HG03097 (cell line): ENCODE results near the gene ZNF184.

Experiments
- ATAC-seq: cut with Tn5 transposase; IDR thresholded peaks from one replicate; pipeline ENCODE4 v1.9.1; 2021; ENCODE audit not compliant: unreplicated experiment, low FRiP score

Gene ZNF184

DNA sequence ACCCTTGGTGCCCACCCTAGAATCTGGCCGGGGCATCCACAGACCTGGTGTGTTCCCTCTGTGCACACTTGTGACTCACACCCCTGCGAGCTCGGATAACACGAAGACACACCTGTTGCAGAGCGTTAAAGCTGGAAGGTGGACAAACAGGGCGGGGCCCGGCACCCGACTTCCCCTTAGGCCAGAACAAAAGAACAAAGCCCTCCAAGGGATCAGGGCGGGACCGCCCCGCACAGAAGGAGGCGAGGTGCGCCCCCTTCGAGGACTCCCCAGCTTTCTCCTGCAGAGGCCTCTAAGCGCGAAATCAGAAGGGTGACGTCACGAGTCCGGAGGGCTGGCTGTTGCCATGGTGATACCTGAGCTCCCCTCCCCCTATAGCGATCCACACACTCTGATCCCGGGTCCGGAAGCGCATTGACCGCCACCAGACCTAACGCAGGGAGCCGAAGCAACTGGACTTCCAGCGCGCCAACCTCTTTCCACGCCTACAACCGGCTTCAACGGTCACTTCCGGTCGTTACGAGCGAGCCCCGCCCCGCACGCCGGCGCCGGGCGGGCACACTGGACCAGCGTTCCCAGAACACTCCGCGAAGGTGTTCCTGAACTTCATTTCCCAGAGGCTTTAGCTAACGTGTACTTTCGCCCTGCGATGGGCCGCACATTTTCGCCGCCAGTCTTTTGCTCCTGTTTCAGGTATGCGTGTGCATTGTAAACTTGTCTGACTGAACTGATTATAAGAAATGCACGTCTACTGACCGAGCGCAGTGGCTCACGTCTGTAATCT lies at the start of gene ZNF184:
Gene ZNF184, minus strand, starts transcription at position 489 of the 784 bp plus-strand sequence. CDS start 811 bp downstream, outside the sequence.
- peak; percentile 84 for ATAC-seq

DNA sequence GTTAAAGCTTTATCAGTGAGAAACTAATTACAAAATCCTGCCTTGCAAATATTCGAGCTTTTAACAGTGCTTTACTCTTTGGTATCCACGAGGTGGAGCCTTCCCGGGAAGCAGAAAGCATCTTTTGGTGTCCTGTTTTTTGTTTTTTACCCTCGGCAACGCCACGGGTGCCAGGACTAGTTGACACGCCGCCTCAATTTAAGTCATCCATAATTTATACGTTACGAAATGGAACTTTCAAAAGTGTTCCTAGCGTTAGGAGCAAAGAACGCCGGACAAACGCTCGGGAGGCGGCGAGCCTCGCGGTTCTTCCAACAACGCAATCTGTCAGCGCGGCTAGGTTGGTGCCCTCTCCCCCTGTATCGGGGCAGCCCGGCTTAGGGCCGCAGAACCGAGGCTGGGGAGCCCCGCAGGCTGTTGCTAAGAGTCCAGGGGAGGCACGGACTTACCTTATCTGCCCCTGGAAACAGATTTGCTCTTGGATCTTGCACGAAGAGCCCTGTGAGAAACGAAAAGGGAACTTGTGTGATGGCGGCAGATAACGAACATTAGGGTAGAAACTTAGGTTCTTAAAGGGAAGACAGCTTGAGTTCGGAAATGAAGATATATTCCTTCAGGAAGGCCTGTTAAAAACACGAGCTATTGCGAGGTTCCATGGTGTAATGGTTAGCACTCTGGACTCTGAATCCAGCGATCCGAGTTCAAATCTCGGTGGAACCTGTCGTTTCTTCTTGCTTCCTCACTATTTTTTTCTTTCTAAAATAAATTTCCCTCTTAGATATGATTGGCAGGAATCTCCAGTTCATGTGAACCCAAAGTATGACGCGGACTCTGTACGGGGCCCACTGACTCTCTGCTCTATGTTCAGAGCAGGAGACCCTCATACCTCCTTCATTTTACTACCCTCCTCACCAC lies 46.2 kb upstream of the ZNF184 start:
- no peak for ATAC-seq

- ATAC-seq, result no peak
Measured at GRCh38 chr6:27517928-27518787, 45.3 kb upstream of the ZNF184 start.

- ATAC-seq, result no peak
Measured at GRCh38 chr6:27517238-27517637, 44.3 kb upstream of the ZNF184 start.

DNA sequence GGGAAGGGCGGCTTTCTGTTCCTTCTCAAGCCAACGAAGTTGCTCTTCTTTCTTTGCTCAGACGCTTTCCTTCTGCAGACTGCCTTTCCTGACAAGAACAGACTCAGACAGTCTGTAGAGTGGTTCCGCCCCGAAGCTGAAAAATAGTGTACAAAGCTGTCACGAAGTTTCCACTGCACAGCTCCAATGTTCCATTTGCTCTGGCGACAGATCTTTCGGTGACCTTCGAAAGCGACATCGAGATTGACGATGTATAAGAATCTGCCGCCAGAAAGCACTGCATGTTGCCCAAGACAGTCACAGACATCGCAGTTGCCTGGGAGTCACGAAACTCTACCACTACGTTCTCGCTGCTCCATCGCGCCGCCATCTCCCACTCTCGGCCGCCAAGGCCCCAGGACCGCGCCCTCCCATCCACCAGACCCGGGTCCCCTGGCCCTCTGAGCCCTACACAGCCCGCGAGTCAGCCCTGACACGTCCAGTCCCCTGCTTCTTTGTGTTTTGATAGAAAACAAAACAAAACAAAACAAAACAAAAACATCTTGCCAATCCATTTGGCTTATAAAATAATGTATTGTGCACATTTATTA lies 42.1 kb upstream of the ZNF184 start:
- ATAC-seq, result no peak

DNA sequence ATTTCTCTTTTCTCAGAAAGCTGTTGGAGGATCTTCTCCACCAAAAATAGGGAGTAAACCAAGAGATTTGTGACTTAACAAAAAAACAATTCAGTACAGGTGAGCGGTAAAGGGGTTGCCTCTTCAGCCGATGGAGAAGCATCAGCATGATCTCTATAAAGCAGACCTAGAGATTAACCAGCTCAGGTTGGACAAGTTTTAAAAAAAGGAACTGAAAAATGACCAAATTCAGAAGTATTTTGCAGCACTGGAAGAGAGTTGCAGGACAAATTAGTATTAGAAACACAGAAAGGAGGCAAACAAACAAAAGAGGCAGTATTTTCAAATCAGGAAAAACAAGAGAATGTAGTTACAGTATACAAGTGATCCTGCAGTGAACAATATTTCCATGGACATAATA lies 39.6 kb upstream of the ZNF184 start:
- no peak for ATAC-seq

- no peak for ATAC-seq
Measured at GRCh38 chr6:27507041-27507956, 34.4 kb upstream of the ZNF184 start.

GRCh38 chr6:27505209-27506027 lies 32.5 kb upstream of the ZNF184 start:
- no peak for ATAC-seq

DNA sequence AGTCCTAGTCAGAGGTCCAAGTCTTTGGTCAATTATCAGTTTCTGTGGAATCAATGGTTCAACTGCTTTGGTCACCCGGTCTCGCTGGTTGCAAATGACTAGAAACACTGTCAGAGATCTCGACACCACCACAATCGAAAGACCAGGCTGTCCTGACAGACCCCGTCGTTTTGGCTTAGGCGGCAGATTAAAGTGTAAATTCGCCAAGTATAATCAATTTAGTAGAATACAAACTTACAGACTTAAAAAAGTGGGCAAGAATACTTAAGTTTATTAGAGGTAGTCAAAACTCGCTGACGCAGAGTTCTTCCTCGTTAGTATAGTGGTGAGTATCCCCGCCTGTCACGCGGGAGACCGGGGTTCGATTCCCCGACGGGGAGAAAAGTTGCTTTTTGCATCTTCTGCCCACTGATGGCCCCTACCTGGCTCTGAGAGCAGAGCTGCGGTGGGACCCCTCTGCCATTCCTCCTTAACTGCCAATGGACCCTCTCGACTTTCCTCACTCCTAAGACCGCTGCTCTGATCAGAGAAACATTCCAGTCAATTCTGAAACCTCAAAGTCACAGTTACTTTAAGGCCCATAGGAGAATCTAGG lies 30.6 kb upstream of the ZNF184 start:
- ATAC-seq, result peak; percentile 44

- peak; percentile 42 for ATAC-seq
Measured at GRCh38 chr6:27502508-27503435, 29.9 kb upstream of the ZNF184 start.

- no peak for ATAC-seq
Measured at GRCh38 chr6:27501187-27501586, 28.3 kb upstream of the ZNF184 start.

DNA sequence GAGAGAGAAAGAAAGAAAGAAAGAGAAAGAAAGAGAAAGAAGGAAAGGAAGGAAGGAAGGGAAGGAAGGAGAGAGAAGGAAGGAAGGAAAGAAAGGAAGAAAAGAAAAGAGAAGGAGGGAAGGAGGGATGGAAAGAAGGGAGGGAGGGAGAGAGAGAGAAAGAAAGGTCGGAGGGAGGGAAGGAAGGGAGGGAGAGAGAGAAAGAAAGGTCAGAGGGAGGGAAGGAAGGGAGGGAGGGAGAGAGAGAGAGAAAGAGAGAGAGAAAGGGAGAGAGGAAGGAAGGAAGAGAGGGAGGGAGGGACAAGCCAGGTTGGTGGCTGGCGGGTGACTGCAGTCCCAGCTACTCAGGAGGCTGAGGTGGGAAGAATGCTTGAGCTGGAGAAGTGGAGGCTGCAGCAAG lies 27.3 kb upstream of the ZNF184 start:
- ATAC-seq, result no peak

GRCh38 chr6:27495386-27496135 lies 22.7 kb upstream of the ZNF184 start:
- ATAC-seq, result no peak

DNA sequence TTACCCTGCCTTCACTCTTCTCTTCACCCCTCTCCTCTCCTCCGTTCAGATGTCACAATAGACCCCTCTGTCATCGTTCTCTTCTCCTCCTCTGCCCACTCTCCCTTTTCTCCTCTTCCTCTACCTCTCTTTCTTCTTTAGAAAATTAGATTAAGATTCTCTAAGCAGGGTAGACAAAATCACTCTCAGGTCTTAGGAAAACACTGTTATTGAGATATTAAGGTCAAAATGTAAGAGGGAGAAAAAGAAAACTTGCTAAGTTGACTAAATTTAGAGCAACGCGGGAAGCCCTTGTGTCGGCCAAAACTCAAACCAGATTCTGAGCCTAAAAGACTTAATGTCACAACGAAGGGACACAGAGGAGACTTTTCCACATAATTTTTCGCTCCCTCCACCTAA lies 22.1 kb upstream of the ZNF184 start:
- ATAC-seq, result no peak

DNA sequence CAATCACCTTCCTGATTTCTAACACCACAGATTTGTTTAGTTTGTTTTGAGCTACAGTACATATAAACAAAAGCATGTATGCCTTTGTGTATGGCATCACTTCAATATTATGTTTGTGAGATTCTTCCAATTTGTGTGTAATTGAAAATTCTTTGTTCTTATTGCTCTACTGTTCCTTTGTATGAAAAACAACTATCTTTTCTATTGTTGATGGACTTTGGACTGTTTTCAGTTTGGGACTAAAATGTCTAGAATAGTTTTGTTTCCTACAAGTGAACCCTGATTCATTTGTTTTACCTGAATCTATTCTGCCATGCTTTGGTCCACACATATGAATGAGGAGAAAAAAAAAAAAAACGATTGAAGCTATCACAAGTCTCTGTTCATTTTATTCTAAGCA lies 21.2 kb upstream of the ZNF184 start:
- no peak for ATAC-seq

DNA sequence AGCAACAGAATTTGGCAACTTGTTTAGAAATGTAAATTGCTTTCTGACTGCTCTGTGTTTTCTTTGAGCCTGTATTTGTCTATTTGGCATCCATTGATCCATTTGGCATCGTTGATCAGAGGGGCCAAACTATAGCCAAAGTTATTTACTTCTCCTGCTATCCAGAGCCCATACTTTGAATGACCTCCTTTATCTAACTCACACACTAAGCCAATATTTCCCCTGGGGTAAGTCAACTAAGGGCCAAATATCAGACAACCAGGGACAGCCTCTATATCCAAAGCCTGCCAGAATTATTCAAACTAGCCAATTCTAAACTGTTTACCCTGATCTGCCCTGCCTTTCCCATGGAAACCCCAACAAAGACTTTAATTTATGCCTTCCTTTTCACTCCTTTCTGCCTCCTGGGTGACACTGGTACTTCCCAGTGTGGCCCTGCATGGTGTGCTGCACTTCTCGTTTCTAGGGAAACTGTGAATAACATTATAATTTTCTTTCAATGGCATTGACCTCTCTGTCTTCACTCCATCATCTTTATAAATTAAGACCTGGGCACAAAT lies 19.8 kb upstream of the ZNF184 start:
- ATAC-seq, result no peak
